PC-9 (cell line): ENCODE data around the gene PPP1R3C. TPM values are rescaled to one million over a fixed set of nuclear protein-coding genes. Genes with fewer than 3 reads are reported as not detected.

Experiments
- BruUV-seq: library from RNA; stranded (reverse); fragments of 400-500 nt; replicated peaks from 2 replicates; lab custom pipeline; 2021; lab: Mats Ljungman, UMichigan
- CTCF ChIA-PET: fragments of 300-600 bp; sonication (Branson Sonifier 250); formaldehyde crosslinking; loops from one replicate; lab custom pipeline; 2022; ENCODE audit warnings: antibody characterized with exemption; lab: Charles Lee
- POLR2A ChIA-PET: fragments of 300-600 bp; sonication (Branson Sonifier 250); formaldehyde crosslinking; loops from one replicate; lab custom pipeline; 2022; ENCODE audit warnings: antibody characterized with exemption; ENCODE audit not compliant: unreplicated experiment; lab: Charles Lee
- DNase-seq, 2 experiments: peaks; one replicate each; pipeline versions ENCODE4 v3.0.0 to v3.0.0-alpha.2; 2015 to 2022; ENCODE audit warnings: mixed read lengths in 1 of 2
- H2AFZ ChIP-seq: fragments of 200-600 bp; sonication (generic); 2 replicates; pipeline ENCODE4 v1.8.1; 2017; ENCODE audit warnings: antibody characterized with exemption
- H3F3A ChIP-seq: fragments of 200-600 bp; sonication (generic); 2 replicates; pipeline ENCODE4 v1.8.1; 2017; ENCODE audit warnings: antibody characterized with exemption, mild to moderate bottlenecking, low read depth; ENCODE audit not compliant: insufficient read depth
- H3K27ac ChIP-seq: fragments of 200-600 bp; sonication (generic); 2 replicates; pipeline ENCODE4 v1.6.1; 2016; ENCODE audit warnings: mixed run types
- H3K27me3 ChIP-seq: fragments of 200-600 bp; sonication (generic); 2 replicates; pipeline ENCODE4 v1.6.1; 2016; ENCODE audit warnings: low read depth, mixed run types; ENCODE audit not compliant: insufficient read depth
- H3K36me3 ChIP-seq: fragments of 200-600 bp; sonication (generic); 2 replicates; pipeline ENCODE4 v1.6.1; 2016; ENCODE audit warnings: low read depth, mixed run types
- H3K4me1 ChIP-seq: fragments of 200-600 bp; sonication (generic); replicated peaks from 2 replicates; pipeline ENCODE4 v1.6.1; 2016; ENCODE audit warnings: mixed run types; ENCODE audit not compliant: insufficient read depth
- H3K4me2 ChIP-seq: fragments of 200-600 bp; sonication (generic); 2 replicates; pipeline ENCODE4 v1.6.1; 2017; ENCODE audit warnings: mixed run types
- H3K4me3 ChIP-seq: fragments of 200-600 bp; sonication (generic); 2 replicates; pipeline ENCODE4 v1.6.1; 2016; ENCODE audit warnings: mixed run types
- H3K79me2 ChIP-seq: fragments of 200-600 bp; sonication (generic); 2 replicates; pipeline ENCODE4 v1.6.1; 2017; ENCODE audit warnings: low read depth, mixed run types
- H3K9me2 ChIP-seq: fragments of 200-600 bp; sonication (generic); 2 replicates; pipeline ENCODE4 v1.8.1; 2017; ENCODE audit warnings: mild to moderate bottlenecking; ENCODE audit not compliant: insufficient read depth
- H3K9me3 ChIP-seq: fragments of 200-600 bp; sonication (generic); 2 replicates; pipeline ENCODE4 v1.8.1; 2016; ENCODE audit warnings: low read depth; ENCODE audit not compliant: insufficient read depth
- H4K20me1 ChIP-seq: fragments of 200-600 bp; sonication (generic); 2 replicates; pipeline ENCODE4 v1.8.1; 2017; ENCODE audit not compliant: insufficient read depth
- CTCF ChIP-seq: fragments of 200-600 bp; sonication (generic); conservative IDR thresholded peaks from 2 replicates; pipeline ENCODE4 v1.6.1; 2017; ENCODE audit warnings: mixed run types, antibody characterized with exemption, mild to moderate bottlenecking, moderate library complexity
- EZH2 ChIP-seq: fragments of 200-600 bp; sonication (generic); IDR thresholded peaks from 2 replicates; pipeline ENCODE4 v1.8.0; 2017; ENCODE audit warnings: antibody characterized with exemption, low read depth
- intact Hi-C: fragments of 100-400 bp; cut with micrococcal nuclease; formaldehyde crosslinking; loops from one replicate; pipeline ENCODE4 v1.10.0; 2022; ENCODE audit not compliant: unreplicated experiment
- total RNA-seq: library from RNA; stranded (reverse); gene quantifications from 2 replicates; pipeline ENCODE4 v1.2.3, GENCODE V29; 2021

The PPP1R3C gene
- total RNA-seq, 1 experiment from 2014 or later = 1.8 TPM

- no peaks in the 10 kb centered on the region for H3K9me3 ChIP-seq
- ChIA-PET POLR2A (no interaction called here), CTCF (no interaction called here)
- H3F3A ChIP-seq = no peaks in the 10 kb centered on the region
- no TSS peak for BruUV-seq
- H4K20me1 ChIP-seq = no peaks in the 10 kb centered on the region
- H3K27me3 ChIP-seq = no peaks in the 10 kb centered on the region
- intact Hi-C loops = no loop called here
- no peaks in the 10 kb centered on the region for H3K4me1 ChIP-seq
- H3K4me3 ChIP-seq = no peak overlapping the region
- DNase-seq = no peak
- TF ChIP-seq CTCF = no peak
- TF ChIP-seq EZH2 = no peak
- H3K4me2 ChIP-seq = no peak overlapping the region
- no peaks in the 10 kb centered on the region for H3K36me3 ChIP-seq
- no peak overlapping the region for H2AFZ ChIP-seq
- H3K27ac ChIP-seq = no peak overlapping the region
- no peaks in the 10 kb centered on the region for H3K9me2 ChIP-seq
- H3K79me2 ChIP-seq = no peaks in the 10 kb centered on the region
Measured at GRCh38 chr10:91582153-91582554, 50.7 kb downstream of the PPP1R3C start.

GRCh38 chr10:91579329-91579985 lies 53.4 kb downstream of the PPP1R3C start:
- ChIA-PET CTCF (no interaction called here), POLR2A (no interaction called here)
- intact Hi-C loops = no loop called here
- no peaks in the 10 kb centered on the region for H3F3A ChIP-seq
- H3K36me3 ChIP-seq = no peaks in the 10 kb centered on the region
- TF ChIP-seq EZH2 = no peak
- DNase-seq = no peak
- no peak overlapping the region for H3K27ac ChIP-seq
- BruUV-seq = no TSS peak
- H3K4me3 ChIP-seq = no peak overlapping the region
- H3K9me3 ChIP-seq = no peaks in the 10 kb centered on the region
- no peaks in the 10 kb centered on the region for H3K4me1 ChIP-seq
- no peaks in the 10 kb centered on the region for H3K79me2 ChIP-seq
- H2AFZ ChIP-seq = no peak overlapping the region
- H3K27me3 ChIP-seq = no peaks in the 10 kb centered on the region
- no peaks in the 10 kb centered on the region for H3K9me2 ChIP-seq
- no peaks in the 10 kb centered on the region for H4K20me1 ChIP-seq
- no peak overlapping the region for H3K4me2 ChIP-seq

Other genes starting within 250 kb of the PPP1R3C start
- 3.2 and 5.2 TPM in 2 replicates for gene HECTD2, start 222.7 kb downstream of the PPP1R3C start, total RNA-seq
- gene TNKS2, start 165.4 kb upstream of the PPP1R3C start, total RNA-seq = 22.1 and 25.4 TPM in 2 replicates